Right lobe of liver (tissue), 4 donors: Measurements from ENCODE around the gene FGB.

ENCODE experiments used
- POLR2A ChIP-seq: fragments of 450-650 bp; IDR thresholded peaks from one replicate; pipeline ENCODE4 v1.6.1; 2017; ENCODE audit warnings: antibody characterized with exemption, mild to moderate bottlenecking
- TF ChIP-seq, protein P1 (sequence below), 4 donors: fragments of 200-600 bp in 3 of 4; fragments of 450-650 bp in 1 of 4; IDR thresholded peaks; one replicate each; pipeline versions ENCODE4 v1.5.1 to v1.8.0; 2016 to 2022; ENCODE audit warnings: antibody characterized with exemption in 4 of 4, mild to moderate bottlenecking in 2 of 4
- donor health status: DM: no; HTN: no; CAD: no.
- donor health status: DM: no; HTN: no; CAD: no.
- donor health status: DM: no; HTN: yes; CAD: no.

DNA sequence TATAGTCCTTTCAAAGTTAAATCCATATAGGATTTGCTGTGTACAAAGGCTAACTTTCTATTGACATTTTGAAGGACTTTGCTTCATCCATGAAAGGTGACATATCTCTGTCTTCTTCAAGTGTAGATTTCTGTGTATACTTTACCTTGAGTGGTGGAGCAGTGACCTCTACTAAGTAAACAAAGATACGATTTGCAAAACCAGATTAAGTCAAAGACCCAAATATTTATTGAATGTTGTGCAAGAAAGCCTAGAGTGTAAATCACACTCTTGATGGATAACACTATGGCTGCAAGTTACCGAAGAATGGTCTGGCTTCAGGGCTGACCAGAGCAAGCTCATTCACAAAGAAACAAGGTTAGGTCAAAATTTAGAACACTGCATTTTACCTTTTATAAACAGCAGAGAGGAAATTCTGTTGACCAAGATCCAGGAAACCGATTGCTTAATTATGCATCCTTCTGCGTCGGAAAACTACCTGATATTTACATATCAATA lies 55.1 kb downstream of the FGB start:
- TF ChIP-seq, protein P1, sequence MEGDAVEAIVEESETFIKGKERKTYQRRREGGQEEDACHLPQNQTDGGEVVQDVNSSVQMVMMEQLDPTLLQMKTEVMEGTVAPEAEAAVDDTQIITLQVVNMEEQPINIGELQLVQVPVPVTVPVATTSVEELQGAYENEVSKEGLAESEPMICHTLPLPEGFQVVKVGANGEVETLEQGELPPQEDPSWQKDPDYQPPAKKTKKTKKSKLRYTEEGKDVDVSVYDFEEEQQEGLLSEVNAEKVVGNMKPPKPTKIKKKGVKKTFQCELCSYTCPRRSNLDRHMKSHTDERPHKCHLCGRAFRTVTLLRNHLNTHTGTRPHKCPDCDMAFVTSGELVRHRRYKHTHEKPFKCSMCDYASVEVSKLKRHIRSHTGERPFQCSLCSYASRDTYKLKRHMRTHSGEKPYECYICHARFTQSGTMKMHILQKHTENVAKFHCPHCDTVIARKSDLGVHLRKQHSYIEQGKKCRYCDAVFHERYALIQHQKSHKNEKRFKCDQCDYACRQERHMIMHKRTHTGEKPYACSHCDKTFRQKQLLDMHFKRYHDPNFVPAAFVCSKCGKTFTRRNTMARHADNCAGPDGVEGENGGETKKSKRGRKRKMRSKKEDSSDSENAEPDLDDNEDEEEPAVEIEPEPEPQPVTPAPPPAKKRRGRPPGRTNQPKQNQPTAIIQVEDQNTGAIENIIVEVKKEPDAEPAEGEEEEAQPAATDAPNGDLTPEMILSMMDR (IDR thresholded peaks at IDR 0.05): no peak
- no peak for TF ChIP-seq POLR2A
